Measurements from ENCODE around the gene COX7B2. TPM values are rescaled to one million over a fixed set of nuclear protein-coding genes. Genes with fewer than 3 reads are reported as not detected.

COX7B2 gene
- total and polyA plus RNA-seq, 9 of the 15 experiments (the other 6 are each of a cell fraction or from before 2014, with no cell fraction given): 0.33 to 3.5 (median 0.67) TPM; not detected in 3

GRCh38 chr4:46889410-46889809, 19.6 kb downstream of the COX7B2 start:
- 0% methylated on average over 2 of the region's 2 CpGs for WGBS (ENCODE audit: insufficient coverage, low coverage, missing lambda C conversion rate)
- no peak overlapping the region for H3K27ac ChIP-seq (ENCODE audit: extremely low read depth, low read depth, low read length)
- no peaks in the 10 kb centered on the region for H3K27me3 ChIP-seq (ENCODE audit: control insufficient read depth in 2 of 2, insufficient read depth in 2 of 2, low read length in 2 of 2)
- H3K4me2 ChIP-seq (ENCODE audit: insufficient read depth, low read length): no peak overlapping the region
- DNase-seq (ENCODE audit: extremely low read depth in 1 of 4, low spot score in 3 of 4) (no peak), ATAC-seq (no peak), FAIRE-seq (no peak)
- no TSS peak for BruUV-seq (replicated peaks)
- no peaks in the 10 kb centered on the region for H3K79me2 ChIP-seq (ENCODE audit: control insufficient read depth, insufficient read depth, low read length)
- no peak for TF ChIP-seq FOS (IDR thresholded peaks at IDR 0.05; ENCODE audit: extremely low read depth, insufficient read length)
- no peak for TF ChIP-seq CXXC5 (CRISPR knock-in tag; IDR thresholded peaks at IDR 0.05)
- TF ChIP-seq NUFIP1 (IDR thresholded peaks at IDR 0.05; ENCODE audit: partially characterized antibody): no peak
- TF ChIP-seq PTBP1 (IDR thresholded peaks at IDR 0.05; ENCODE audit: low read depth, low read length): no peak
- no peak for TF ChIP-seq GABPB2 (CRISPR knock-in tag; conservative IDR thresholded peaks at IDR 0.05)
- TF ChIP-seq POLR2B (IDR thresholded peaks at IDR 0.05; ENCODE audit: low read depth, partially characterized antibody): no peak
- TF ChIP-seq MBD2 (IDR thresholded peaks at IDR 0.05; ENCODE audit: borderline replicate concordance, low read depth): no peak
- no peak for TF ChIP-seq NR1H2 (CRISPR knock-in tag; IDR thresholded peaks at IDR 0.05)
- TF ChIP-seq TCF15 (CRISPR knock-in tag; IDR thresholded peaks at IDR 0.05): no peak
- H3K4me1 ChIP-seq (replicated peaks in 1 of 2; ENCODE audit: control insufficient read depth in 2 of 2, insufficient read depth in 2 of 2, low read length in 2 of 2): no peaks in the 10 kb centered on the region
- H3K9me1 ChIP-seq (ENCODE audit: control insufficient read depth, insufficient read depth, low read length): no peaks in the 10 kb centered on the region
- H3K4me3 ChIP-seq: no peak overlapping the region
- H3K36me3 ChIP-seq (ENCODE audit: control insufficient read depth, insufficient read depth, low read length): no peaks in the 10 kb centered on the region
- ChIA-PET POLR2A (no interaction called here), CTCF (ENCODE audit: low intra/inter-chr PET ratio) (no interaction called here)
- in situ Hi-C loops (cut with MboI): no loop called here
- no peaks in the 10 kb centered on the region for H4K20me1 ChIP-seq (replicated peaks; ENCODE audit: control insufficient read depth, insufficient read depth, low read length)
- intact Hi-C loops (cut with micrococcal nuclease): no loop called here
- H3K9ac ChIP-seq (ENCODE audit: insufficient read depth in 1 of 2, low read depth in 2 of 2, low read length in 2 of 2): no peak overlapping the region
- H2AFZ ChIP-seq (ENCODE audit: low read depth, low read length): no peak overlapping the region
- no peaks in the 10 kb centered on the region for H3K9me3 ChIP-seq (replicated peaks; ENCODE audit: control insufficient read depth, insufficient read depth, low read depth, low read length)
